GM19468 (cell line): ENCODE data around the gene ARHGAP26.
A peak's percentile ranks its signal among the peaks of the same experiment; 100 is the strongest.

Experiments
- ATAC-seq: cut with Tn5 transposase; IDR thresholded peaks from one replicate; pipeline ENCODE4 v1.9.1; 2021; ENCODE audit warnings: mild to moderate bottlenecking, moderate library complexity, moderate number of reproducible peaks; ENCODE audit not compliant: unreplicated experiment; ENCODE audit errors: extremely low read depth

Gene ARHGAP26

DNA sequence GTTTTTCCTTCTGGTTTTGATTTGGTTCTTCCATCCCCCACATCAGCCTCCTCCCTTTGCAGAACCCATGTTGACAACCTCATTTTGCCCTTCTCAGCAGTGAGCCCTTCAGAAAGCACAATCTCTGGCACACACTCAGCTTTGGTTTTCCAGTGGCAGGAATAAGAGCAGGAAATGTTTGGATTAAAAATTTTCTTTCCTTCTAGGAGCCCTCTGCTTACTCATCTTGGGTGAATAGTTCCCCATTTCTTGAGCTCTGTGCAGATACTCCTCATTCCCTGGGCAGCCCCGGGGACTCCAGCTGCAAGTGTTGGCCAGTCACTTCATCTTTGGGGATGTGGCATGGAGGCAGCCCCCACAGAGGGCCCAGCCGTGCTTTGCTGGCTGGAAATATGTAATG, 462.9 kb downstream of the ARHGAP26 start:
- no peak for ATAC-seq

GRCh38 chr5:143234162-143234842, 464.1 kb downstream of the ARHGAP26 start:
- ATAC-seq: no peak

GRCh38 chr5:143235423-143235822, 465.2 kb downstream of the ARHGAP26 start:
- no peak for ATAC-seq

DNA sequence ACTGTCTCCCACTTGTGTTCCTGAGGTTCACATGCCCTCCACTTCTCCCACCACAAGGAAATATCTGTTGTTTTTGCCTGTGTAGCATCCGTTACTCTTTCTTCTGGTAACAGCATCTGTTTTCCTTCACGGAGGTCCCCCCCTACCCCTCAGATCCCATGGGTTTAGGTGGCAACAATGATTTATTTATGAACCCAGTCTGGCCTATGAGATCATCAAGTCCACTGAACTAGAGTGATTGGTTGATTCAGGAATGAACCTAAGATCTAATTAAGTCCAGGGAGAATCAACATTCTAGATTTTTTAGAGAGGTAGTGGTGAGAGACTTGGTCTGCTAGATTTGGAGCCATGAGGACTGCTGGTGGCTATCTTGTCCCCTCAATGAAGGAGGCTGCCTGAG, 466.5 kb downstream of the ARHGAP26 start:
- ATAC-seq: no peak

- no peak for ATAC-seq
Measured at GRCh38 chr5:143237664-143238063, 467.5 kb downstream of the ARHGAP26 start.

DNA sequence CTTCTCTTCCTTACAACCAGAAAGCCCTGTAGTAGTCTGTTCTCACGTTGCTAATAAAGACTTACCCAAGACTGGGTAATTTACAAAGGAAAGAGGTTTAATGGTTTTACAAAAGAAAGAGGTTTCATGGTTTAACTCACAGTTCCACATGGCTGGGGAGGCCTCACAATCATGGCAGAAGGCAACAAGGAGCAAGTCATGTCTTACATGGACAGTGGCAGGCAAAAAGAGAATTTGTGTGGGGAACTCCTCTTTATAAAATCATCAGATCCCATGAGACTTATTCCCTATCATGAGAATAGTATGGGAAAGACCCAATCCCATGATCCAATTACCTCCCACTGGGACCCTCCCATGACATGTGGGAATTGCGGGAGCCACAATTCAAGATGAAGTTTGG, 468.4 kb downstream of the ARHGAP26 start:
- ATAC-seq: no peak

- ATAC-seq: no peak
Measured at GRCh38 chr5:143239882-143240518, 469.8 kb downstream of the ARHGAP26 start.

- no peak for ATAC-seq
Measured at GRCh38 chr5:143241892-143242291, 471.7 kb downstream of the ARHGAP26 start.

DNA sequence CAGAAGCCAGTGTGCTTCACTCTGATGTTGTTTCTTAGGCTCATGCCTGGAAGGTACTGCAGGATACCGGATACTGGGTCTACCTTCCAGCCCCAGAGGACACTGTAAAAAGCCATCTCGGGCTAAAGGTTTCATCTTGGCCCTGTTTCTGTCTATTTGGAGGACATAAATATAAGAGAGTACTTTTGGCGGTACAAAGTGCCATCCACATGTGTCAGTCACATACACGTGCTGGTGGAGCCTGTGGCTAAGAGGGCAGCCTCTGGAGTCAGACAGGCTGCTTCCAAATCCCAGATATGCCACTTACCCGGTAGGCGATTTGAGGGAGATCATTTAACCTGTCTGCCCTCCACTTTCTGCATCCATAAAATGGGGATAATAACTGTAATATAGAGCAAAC, 472.9 kb downstream of the ARHGAP26 start:
- ATAC-seq: no peak

GRCh38 chr5:143244000-143244736, 474.0 kb downstream of the ARHGAP26 start:
- no peak for ATAC-seq

DNA sequence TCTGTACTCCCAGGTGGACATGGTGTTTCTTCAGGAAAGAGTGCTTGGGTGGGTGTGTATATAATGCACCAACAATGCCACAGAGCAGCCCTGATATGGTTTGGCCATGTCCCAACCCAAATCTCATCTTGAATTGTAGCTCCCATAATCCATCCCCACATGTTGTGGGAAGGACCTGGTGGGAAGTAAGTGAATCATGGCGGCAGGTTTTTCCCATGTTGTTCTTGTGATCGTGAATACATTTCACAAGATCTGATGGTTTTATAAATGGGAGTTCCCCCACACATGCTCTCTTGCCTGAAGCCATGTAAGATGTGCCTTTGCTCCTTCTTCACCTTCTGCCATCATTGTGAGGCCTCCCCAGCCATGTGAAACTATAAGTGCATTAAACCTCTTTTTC, 474.8 kb downstream of the ARHGAP26 start:
- ATAC-seq: no peak

- ATAC-seq: no peak
Measured at GRCh38 chr5:143245929-143246561, 475.9 kb downstream of the ARHGAP26 start.

DNA sequence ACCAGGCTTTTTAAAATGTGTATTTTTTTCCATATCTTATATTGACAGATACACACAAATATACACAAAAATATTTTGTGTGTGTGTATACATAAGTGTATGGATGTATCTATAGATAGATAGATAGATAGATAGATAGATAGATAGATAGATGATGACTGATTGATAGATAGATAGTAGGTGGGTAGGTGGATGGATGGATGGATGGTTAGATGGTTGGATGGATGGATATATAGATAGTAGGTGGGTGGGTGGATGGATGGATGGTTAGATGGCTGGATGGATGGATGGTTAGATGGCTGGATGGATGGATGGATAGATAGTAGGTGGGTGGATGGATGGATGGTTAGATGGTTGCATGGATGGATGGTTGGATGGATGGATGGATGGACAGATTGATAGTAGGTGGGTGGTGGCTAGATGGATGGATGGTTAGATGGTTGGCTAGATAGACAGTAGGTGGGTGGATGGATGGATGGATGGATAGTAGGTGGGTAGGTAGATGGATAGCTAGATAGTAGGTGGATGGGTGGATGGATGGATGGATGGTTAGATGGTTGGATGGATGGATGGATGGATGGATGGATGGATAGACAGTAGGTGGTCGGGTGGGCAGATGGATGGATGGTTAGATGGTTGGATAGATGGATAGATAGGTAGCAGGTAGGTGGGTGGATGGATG, 477.1 kb downstream of the ARHGAP26 start:
- no peak for ATAC-seq

- ATAC-seq: no peak
Measured at GRCh38 chr5:143248391-143248790, 478.2 kb downstream of the ARHGAP26 start.

- ATAC-seq: no peak
Measured at GRCh38 chr5:143248822-143249579, 478.8 kb downstream of the ARHGAP26 start.

DNA sequence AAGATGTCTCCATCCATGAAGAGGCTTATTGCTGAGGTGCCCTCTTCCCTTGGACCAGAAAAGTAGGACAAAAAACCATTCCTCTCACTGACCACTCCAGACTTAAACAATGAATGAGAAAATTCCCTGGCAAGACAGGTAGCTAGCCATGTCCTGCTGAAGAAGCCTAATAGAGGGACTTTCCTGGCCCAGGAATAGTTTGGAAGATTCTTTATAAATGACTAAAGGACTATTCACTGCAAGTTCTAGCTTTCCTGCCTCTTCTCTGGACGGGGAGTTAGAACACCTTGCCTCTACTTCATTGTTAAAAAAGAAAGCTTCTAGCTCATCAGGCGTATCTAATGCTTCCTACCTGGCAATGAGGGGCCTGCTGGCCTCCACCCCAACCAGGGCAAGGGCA, 479.7 kb downstream of the ARHGAP26 start:
- no peak for ATAC-seq

DNA sequence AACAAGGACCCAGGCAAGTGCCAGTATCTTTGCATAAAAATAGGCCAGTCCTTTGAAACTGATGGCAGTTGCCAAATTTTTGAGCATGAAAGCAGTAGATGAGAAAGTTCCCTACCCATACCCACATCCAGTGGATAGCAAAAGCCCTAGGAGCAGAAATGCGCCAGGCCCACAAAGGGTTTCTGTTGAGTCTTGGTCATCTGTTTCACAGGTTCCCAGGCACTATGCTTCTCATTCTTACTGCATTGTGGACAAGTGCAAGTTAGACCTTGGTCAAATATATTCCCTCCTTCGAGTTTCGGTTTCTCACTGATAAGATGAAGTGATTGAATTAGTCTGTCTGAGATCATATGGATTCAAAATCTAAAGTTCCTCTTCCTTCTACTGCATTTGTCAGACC, 481.0 kb downstream of the ARHGAP26 start:
- ATAC-seq: peak; percentile 9

DNA sequence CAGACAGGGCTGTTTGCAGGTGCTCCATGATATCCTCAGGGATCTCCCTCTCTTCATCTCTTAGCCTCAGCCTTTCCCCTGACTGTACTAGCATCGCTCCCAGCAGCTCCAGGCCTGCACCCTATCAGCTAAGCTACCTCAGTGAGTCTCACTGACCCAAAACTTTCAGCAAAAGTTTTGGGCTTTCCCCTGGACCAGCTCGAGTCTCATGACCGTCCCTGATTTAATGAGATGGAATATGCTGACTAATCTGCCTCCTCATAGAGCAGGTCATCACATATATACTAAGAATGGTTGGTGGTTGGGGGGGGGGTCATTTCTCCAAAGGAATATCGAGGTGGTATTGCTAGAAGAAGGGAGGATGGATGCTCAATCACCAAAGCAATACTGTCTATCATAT, 481.8 kb downstream of the ARHGAP26 start:
- no peak for ATAC-seq

DNA sequence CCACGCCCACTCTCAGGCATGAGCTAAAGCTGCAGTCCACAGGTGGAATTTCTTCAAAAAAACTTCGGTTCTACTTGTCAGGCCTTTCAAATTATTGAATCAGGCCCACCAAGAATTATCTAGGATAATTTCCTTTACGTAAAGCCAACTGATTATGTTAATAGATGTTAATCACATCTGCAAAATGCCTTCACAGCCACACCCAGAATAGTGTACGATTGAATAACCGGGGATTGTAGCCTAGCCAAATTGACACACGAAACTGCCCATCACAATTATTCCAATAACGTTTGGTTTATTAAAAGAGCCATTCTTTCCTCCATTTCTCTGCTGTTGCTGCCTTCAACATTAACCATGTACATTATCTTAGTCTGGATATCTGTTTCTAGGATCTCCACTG, 484.6 kb downstream of the ARHGAP26 start:
- no peak for ATAC-seq
